DMS153 treated with DMSO at 0.1 percent for 48 hours (cell line): ENCODE data around the gene ANKRD13B.
A peak's percentile ranks its signal among the peaks of the same experiment; 100 is the strongest.

Experiments used
- DNase-seq: peaks from one replicate; lab custom pipeline; 2025; ENCODE audit not compliant: unreplicated experiment; lab: John Stamatoyannopoulos, UW

ANKRD13B gene

DNA sequence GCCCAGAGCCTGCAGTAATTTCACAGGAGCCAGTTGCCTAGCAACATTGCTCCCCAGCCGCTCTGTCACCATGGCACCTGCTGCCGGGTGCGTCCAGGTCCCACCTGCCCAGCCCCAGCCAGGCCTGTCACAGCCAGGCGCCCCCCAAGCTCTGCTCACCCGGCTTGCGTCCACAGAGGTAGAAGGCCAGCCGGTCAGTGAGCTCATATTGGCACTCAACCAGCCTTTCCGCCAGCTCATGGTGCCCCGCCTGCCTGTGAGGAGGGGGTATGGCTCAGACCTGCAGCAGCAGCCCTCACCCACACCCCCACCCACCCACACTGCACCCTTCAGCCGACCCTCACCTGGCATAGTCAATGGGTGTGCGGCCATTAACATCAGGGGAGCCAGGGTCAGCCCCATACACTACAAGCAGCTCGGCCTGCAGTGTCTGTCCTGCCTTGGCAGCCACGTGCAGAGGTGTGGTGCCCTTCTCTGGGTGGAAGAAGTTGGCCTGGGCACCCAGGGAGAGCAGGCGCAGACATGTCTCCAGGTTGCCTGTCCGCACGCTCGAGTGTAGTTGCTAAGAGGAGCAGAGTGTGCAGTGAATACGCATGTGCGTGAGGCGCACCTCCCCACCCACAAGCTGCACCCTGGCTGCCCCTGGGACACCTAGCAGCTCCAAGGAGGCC lies 11.2 kb upstream of the ANKRD13B start:
- DNase-seq = no peak

DNA sequence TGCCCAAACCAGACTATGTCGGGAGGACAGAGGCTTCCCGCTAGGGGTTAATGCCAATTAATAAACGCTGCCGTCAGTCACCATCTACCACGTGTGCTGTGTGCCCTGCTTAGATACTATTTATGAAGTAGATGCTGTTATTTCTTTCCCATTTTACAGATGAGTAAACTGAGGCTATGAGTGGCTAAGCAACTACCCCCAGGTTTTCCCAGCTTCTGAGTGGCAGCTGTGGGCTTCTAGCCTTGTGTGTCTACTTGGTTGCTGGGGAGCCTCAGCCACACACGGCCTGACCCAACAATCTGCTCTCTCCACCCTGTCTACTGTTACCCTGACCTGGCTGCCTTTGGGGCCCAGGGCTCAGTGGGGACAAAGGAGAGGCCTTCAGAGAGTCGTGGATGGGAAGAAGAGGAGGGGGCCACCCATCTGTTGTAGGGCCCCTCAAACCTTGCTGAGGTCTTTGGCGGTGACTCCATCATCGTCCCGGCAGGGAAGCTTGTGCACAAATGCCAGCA lies 10.6 kb upstream of the ANKRD13B start:
- no peak for DNase-seq

DNA sequence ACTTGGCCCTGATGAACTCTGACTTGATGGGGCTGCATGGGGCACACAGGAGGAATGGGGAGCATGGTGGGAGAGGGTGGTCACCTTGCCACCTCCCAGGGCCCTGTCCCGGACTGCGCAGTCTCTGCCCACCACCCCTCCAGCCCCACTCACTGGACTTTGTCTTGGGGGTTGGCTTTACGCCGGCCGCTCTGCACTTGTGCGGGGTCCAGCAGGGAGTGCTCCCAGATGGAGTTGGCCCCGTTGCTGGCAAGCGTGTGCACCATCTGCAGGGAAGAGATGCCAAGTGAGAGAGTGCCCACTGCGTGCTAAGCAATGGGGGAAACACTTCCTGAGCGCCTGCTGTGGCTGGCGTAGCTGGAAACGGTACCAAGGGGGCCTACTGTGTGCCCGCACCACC lies 10.2 kb upstream of the ANKRD13B start:
- no peak for DNase-seq

DNA sequence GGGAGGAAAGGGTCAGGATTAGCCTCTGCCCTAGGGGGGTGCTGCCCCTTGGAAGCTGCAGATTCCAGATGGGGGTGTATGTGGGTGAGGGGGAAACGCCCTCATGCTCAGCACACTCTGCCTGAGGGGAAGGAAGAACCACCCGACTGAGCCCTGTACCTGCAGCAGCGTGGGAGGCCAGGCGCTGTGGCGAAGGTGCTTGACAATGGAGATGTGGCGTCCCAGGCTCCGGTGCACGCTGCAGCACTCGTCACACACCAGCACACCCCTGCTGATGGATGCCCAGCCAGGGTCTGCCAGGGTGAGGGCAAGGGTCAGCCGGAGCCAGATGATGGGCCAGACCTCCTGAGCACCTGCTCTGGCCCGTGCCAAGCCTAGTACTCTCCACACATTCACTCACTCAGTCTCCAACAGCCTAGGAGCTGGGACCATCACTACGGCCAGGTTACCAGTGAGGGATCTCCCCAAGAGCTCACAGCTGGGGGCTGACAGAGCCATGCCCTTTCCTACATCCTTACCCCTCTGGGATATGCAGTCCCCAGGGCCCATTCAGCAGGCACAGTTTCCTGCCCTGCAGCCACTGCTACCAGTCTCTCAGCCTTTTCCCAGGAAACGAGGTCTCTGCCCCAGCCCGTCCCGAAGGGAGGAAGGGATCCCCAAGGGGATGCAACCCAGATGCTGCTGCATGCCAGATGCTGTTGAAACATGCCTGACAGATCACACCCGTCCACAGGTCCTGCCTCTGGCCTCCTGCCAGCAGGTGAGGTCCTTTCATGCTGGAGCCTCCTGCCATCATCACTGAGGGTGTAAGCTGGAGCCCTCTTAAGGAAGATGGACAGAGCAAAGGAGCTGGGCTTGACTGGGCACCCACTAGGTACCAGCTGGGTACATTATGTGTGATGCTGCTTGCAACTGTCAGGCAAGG lies 9.3 kb upstream of the ANKRD13B start:
- DNase-seq = no peak

DNA sequence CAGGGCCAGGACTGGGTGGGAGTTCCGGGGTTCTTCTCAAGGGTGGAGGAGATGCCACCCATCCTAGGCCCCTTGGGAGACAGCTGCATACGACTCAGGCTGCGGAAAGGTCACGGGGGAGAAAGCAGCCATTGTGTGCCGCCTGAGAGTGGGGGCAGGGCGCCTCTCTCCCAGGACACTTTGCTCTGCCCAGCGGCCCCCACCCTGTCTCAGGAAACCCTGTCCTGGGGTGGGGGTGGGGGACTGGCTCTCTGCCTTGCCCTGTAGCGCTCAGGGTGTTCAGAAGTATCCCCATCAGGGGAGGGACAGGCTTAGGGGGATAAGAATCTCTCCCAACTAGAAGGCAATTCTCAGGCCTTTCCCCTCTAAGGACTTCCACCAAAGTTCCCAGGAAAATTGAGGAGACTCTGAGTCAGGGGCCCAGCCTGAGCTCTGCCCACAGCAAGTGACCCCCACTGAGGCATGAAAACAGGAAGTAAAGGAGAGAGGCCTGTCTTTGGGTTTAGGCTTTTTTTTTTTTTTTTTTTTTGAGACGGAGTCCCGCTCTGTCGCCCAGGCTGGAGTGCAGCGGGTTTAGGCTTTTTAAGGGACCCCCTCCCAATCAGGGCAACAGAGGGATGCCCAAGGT lies 8.4 kb upstream of the ANKRD13B start:
- DNase-seq = no peak

DNA sequence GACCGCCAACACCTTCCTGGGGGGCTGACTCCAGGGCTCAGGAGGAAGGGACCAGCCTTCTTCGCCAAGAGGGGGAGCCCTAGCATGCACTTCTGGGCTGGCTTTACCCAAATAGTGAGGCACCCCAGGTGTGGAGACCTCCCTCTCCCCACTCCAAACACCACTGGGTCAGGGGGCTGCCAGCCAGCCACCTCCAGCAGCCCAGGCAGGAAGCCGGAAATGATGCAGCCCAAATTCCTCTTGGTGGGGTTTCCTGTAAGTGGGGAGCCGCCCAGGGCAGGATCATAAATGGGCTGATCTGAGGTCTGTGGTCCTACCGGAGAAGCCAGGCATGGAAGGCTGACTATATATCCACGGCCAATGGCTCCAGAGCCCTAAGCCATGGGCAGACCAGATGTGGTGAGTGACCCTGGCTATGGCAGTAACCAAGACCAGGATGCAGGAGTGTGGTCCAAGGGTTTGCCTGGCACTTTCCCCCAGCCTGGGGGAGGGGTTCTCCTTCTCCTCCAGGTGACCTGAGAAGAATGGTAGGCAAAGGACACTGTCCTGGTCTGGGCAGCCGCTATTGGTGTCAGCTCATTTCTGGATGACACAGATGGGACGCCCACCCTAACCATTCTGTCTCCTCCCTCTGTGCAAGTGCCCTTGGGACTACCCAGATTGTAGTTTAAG lies 7.7 kb upstream of the ANKRD13B start:
- no peak for DNase-seq

DNA sequence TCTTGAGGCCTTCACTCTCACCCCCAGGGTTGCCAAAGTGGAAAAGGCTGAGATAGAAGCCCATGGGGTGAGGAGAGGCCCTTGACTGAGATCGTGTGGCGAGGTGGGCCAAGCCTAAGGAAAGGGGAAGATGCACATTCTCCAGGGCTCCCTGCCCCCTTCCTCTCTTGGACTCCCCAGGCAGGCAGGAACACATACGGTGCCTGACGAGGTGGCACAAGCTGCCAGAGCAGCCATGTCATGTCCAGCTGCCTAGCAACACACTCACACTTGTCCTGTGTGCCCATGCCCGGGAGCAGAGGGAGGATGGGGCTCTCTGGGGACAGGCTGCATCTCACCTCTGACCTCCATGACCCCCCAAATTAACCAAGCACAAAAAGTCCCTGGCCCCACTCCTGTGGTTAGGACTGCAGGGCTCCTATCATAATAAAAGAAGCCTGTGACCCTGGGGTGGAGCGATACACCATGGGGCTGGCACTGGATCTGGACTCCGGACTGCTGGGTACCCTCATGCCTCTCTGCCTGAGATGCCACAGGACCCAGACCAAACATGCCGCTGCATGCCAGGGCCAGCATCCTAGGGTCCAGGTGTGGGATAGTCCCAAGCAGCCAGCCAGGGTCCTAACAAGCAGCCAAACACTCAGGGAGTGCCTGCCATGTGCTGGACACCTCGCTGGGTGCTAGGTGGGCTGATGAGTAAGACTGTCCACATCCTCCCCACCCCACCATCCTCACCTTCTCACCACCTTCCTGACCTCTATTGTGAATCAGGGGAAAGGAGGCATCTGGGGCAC lies 6.1 kb upstream of the ANKRD13B start:
- no peak for DNase-seq

DNA sequence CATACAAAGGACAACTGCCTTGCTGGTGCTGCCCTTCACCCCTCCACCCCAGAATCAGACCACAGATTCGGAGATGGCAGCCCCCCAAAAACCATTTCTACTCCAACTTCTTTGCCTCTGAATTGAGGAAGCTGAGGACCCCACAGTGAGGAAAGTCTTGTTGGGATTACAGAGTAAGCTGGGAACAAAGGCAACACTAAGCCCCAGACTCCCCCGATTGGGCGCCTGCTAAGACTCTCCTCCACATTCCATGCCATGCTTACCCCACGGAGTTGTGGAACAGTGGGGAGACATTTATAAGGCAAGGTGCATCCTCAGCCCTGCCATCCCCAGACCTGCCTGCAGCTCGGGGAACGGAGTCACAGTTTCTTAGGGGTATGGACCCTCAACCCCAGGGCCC lies 5.3 kb upstream of the ANKRD13B start:
- DNase-seq = no peak

DNA sequence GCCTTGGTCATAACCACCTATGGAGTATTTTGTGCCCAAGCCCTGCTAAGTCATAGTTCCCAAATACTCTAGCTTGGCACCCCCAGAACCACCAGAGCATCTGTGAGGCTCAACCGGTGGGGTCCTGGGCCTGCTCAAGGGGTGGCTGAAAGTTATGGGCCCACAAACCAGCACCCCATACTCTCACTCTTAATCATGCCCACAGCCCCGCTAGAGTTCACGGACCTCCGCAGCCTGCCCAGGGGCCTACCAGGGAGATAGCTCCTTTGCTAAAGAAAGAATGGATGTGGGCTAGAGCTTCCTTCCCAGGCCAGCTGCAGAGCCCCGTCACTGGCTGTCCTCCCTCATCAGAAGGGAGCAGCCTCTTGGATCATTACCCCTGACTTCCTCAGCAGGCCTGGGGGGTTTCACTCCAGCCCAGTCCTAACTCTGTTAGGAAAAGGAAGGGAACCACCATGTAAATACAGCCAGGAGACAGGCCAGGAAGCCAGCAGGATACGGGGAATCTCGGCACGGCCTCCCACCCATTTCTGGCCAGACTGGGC lies 4.8 kb upstream of the ANKRD13B start:
- no peak for DNase-seq

DNA sequence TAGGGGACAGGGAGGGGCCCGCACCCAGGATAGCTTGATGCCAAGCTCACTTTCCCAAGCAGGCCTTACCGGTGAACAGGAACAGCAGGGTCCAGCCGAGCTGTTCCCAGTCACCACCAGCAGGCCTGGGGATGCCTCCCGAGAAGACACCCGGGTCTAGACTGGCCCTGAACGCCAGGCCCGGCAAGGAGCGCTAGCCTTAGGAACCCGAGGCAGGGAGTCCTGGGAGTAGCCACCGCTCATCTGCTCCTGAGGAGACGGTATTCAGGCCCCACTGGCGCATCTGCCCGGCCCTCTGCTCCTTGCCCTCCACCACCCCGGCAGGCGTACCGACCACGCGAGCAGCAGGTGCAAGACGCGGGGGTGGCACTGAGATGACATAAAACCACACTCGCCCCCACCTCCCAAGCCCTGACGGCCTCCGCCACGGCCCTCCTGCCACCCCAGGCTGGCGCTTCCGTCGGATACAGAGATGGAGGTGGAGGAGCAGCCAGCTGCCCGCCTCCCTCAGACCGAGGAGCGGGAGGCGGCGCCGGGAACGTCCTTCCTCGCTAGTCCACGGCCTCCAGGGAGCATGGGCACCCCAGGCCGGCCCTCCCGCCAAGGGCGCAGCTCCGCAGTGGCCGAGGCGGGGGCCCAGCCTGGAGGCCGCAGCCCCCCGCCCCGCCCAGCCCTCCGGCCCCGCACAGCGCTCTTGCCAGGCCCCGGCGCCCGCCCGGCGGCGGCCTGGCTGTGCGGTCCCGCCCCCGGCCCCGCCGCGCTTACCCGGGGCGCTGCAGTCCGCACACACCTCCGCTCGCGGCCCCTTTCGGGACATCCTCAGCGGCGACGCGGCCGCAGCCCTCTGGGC lies 4.1 kb upstream of the ANKRD13B start:
- DNase-seq = no peak

DNA sequence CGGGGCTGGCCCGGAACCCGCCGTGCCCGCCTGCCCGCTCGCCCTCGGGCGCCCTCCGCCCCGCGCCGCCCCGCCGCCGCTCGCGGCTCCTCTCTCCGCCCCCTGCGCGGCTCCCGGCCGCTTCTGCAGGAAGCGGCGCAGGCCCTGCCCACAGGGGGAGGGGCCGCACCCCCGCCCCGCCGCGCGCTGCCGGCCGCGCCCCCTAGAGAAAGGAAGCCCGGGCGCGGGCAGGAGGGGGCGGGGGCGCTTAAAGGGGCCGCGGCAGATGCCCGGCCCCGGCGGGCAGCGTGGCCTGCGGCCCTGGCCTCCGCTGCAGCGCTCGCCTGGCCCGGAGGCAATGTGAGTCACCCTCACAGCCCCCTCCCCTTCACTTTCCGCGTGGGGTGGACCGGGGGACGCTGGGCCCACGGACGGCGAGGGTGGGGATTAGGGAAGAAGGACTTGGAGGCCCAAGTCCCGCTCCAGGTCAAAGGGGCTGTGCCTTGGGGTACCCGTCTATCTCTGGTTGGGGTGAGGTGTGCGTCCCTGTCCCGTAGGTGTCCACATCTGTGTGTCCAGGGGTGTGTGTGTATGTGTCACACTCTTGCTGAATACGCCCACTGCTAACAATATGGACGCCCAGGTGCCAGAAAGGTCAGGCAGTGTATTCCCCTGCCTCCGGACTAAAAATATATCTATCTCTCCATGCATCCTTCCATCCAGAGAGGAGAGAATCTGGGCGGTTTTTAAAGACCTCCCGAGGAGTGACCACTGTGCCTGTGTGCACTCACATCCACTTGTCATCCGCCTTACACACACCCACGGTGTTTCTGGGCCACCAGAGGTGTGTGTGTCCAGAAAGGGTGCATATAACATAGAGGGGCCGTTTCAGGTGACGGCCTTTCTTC lies 3.2 kb upstream of the ANKRD13B start, which contains the start of gene GIT1:
Gene GIT1, minus strand, starts transcription at position 125 of the 887 bp plus-strand sequence. CDS start 270 bp downstream, outside the sequence.
- peak; percentile 77 for DNase-seq

DNA sequence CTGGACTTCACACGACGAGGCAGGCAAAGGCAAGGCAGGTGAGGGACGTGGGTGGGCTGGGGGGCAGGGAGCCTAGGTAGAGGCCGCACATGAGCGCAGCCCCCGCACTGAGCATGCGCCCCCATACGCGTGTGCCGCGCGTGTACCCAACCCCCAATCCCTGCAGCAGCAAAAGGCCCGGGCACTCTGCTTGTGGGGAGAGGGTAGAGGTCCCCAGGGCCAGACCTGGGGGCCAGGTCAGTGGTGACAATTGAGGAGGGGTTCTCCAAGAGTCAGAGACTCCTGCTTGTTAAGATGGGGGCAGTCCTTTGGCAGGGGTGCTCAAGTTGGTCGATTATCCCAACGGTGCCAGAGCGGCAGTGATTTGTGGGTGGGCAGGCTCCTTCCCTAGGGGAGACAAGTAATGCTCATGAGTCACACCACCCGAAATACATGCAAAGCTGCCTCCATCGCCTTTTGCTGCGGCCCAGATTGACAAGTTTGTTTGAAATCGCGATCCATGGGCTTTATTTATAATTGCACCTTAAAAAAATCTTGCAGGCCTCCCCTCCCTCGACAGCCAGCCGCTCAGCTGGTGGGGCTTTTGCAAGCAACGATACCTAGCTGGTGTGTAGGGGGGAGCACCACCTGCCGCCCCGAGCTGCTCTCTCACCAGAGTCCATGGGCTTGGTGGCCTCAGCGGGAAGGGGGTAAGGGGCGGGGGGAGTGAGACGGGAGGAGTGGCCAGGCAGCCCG lies 2.4 kb upstream of the ANKRD13B start:
- DNase-seq = no peak

DNA sequence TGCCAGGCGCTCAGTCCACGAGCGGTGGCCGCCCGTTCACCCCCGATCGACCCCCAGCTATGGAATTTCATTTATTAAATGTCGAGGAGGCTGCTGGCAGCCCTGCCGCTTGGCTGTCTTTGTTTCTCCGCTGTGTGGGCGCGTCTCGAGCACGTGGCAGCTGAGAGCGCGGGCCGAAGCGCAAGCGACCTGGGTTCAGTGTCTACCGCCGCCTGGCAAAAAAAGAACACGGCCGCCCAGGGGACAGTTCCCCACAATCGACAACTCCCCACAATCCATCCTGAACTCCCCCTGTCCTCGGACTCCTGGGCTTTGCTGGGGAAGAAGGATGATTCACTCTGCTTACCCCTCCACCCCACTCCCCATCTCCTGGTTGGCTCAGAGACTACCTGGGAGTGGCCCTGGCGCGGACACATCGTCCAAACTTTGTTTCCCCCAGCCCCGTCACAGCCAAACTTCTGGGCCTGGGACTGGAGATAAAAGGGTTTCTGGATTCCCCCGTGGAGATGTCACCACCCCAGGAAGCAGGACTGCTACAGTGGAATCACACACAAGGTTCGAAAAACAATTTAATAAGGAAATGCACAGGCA lies 1.7 kb upstream of the ANKRD13B start:
- peak; percentile 59 for DNase-seq

DNA sequence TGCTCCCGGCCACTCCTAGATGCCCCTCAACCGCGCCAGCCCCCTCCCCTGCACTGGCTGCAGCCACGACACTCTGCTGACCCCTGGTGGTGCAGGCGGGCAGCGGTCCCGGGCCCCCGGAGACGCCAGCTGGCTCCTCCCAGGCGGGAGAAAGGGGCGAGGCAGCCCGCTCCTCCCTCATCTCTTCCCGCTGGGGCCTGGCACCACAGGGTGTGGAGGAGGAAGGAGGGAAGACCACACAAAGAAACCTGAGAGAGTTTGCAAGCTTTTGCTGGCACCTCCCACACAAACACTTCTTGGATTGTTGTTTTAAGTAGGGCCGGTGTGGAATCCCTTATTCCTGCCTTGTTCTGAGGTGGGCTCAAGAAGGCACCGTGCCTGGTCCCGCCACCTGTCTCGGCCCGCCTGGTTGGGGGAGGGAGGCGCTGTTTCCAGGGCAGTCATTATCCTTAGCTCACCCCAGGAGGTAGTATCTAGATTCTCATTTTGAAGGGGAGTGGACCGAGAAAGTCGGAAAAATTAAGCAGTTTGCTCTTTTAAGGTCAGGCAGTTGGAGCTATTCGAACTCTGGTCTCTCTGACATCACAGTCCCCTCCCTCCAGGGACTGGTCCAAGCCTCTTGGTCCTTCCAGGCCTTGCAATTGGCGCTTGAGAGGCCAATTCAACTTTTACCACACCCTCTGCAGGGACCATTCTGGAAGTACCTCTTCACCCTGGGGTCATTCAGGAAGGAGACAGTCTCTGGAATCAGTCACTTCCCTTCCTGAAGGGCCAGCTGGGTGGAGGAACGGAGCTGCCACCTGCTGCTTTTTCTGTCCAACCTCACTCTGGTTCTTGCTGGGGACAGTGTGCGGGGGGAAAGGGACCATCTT lies 959 bp upstream of the ANKRD13B start:
- peak; percentile 85 for DNase-seq

DNA sequence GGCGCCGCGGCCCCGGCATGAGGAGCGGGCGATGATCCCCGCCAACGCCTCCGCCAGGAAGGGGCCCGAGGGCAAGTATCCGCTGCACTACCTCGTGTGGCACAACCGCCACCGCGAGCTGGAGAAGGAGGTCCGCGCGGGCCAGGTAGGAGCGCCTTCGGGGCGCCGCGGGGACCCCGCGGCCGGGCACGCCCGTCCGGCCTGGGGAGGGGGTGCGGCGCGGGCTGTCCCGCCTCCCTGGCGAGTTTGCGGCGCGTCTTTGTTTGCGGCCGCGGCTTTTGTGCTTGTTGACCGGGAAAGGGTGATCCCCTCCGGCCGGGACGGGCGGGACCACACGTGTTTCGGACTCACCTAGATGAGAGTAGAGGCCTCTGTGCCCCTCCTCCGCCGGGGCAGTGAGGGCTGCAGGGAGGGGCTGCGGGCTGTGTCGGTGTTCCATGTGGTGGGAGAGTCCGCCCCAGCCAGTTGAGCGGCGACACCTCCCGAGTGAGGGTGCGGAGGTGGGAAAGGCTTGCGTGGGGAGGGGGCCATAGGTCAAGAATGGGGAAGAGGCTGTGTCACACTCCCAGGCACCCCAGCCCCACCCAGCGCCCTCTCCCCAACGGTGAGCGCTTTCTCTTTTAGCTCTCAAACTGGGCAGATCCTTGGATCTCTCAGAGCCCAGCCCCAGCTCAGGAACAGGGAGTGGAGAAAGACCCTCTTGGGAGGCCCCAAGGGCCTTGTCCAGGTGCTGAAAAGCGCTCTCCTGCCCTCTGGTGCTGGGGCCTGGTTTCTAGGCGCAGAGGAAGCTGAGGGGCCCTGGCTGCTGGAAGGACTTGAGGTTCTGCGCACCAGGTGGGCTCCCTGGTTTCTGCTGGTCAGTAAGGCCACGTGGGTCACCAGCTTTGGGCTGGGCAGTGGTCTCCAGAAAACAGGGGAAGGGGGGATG lies 923 bp downstream of the ANKRD13B start:
- DNase-seq = no peak
